A673 (cell line): ENCODE data around the gene TMEM266. TPM values are rescaled to one million over a fixed set of nuclear protein-coding genes. Genes with fewer than 3 reads are reported as not detected.
"Not testable (repeated sequence)": the region's sequence is repeated elsewhere in the genome, so short reads cannot be mapped to it uniquely, and the experiment has no call there.

ENCODE experiments used
- BruUV-seq: library from RNA; stranded (reverse); fragments of 400-500 nt; replicated peaks from 2 replicates; lab custom pipeline; 2021; lab: Mats Ljungman, UMichigan
- CTCF ChIA-PET: fragments of 300-600 bp; sonication (Branson Sonifier 250); formaldehyde crosslinking; loops from one replicate; lab custom pipeline; 2022; ENCODE audit warnings: antibody characterized with exemption; lab: Charles Lee
- POLR2A ChIA-PET: fragments of 300-600 bp; sonication (Branson Sonifier 250); formaldehyde crosslinking; loops from one replicate; lab custom pipeline; 2022; ENCODE audit warnings: antibody characterized with exemption; ENCODE audit not compliant: low non-redundant PET; lab: Charles Lee
- DNase-seq: peaks from one replicate; pipeline ENCODE4 v3.0.0-alpha.2; 2015; ENCODE audit warnings: low spot score
- H3K27ac ChIP-seq: fragments of 200-600 bp; sonication (generic); 2 replicates; pipeline ENCODE4 v1.5.1; 2016; ENCODE audit warnings: mixed run types, low read depth, mild to moderate bottlenecking, mixed read lengths, antibody characterized with exemption, low read length; ENCODE audit not compliant: poor library complexity, severe bottlenecking
- H3K27me3 ChIP-seq: fragments of 200-600 bp; sonication (generic); replicated peaks from 2 replicates; pipeline ENCODE4 v1.6.1; 2017; ENCODE audit warnings: mixed run types, low read depth, mild to moderate bottlenecking, mixed read lengths, antibody characterized with exemption, low read length; ENCODE audit not compliant: insufficient read depth, poor library complexity
- H3K36me3 ChIP-seq: fragments of 200-600 bp; sonication (generic); 2 replicates; pipeline ENCODE4 v1.6.1; 2016; ENCODE audit warnings: mixed run types, mild to moderate bottlenecking, mixed read lengths, antibody characterized with exemption, low read length; ENCODE audit not compliant: insufficient read depth, poor library complexity, severe bottlenecking
- H3K4me1 ChIP-seq: fragments of 200-600 bp; sonication (generic); 2 replicates; pipeline ENCODE4 v1.6.1; 2017; ENCODE audit warnings: mixed run types, mild to moderate bottlenecking, mixed read lengths, antibody characterized with exemption, low read length; ENCODE audit not compliant: insufficient read depth, poor library complexity, severe bottlenecking
- H3K4me3 ChIP-seq: fragments of 200-600 bp; sonication (generic); 2 replicates; pipeline ENCODE4 v1.5.1; 2016; ENCODE audit warnings: low read depth, mixed run types, mild to moderate bottlenecking, mixed read lengths, low read length; ENCODE audit not compliant: poor library complexity, severe bottlenecking
- H3K9me3 ChIP-seq: fragments of 200-600 bp; sonication (generic); 2 replicates; pipeline ENCODE4 v1.6.1; 2016; ENCODE audit warnings: mixed run types, low read depth, mild to moderate bottlenecking, mixed read lengths, antibody characterized with exemption, low read length; ENCODE audit not compliant: poor library complexity, severe bottlenecking
- EZH2 ChIP-seq: fragments of 200-600 bp; sonication (generic); IDR thresholded peaks from 2 replicates; pipeline ENCODE4 v1.6.1; 2017; ENCODE audit warnings: borderline replicate concordance, low read depth, mild to moderate bottlenecking, mixed read lengths, antibody characterized with exemption, low read length; ENCODE audit not compliant: poor library complexity, severe bottlenecking
- intact Hi-C: fragments of 100-400 bp; cut with micrococcal nuclease; formaldehyde crosslinking; loops from one replicate; pipeline ENCODE4 v1.10.0; 2022; ENCODE audit not compliant: unreplicated experiment
- total RNA-seq: library from RNA; stranded (reverse); gene quantifications from 2 replicates; pipeline ENCODE4 v1.2.3, GENCODE V29; 2021
- TF ChIP-seq, protein P1 (sequence below): fragments of 300-800, 200-600 bp; sonication (generic); conservative IDR thresholded peaks from 2 replicates; pipeline ENCODE4 v1.5.1; 2017; ENCODE audit warnings: low read depth, mild to moderate bottlenecking, antibody characterized with exemption, low read length, moderate library complexity, mixed read lengths

TMEM266 gene
- total RNA-seq, 1 experiment from 2014 or later: not detected

DNA sequence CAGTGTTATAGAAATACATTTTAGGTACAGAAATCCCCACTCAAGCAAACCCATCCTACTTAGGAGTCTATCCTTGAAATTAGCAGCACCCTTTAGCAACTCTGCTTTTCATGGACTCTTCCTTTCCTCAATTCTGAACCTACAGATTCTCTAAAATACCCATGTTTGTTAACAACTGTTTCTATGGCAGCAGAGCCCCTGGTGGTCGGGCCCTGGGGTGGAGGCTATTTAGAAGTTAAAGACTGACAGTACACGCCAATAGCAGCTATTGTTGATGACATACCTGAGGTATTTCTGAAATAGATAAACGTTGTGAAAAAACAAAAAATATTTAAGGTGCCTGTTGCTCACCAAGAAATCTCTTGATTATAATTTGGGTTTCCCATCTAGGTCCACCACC lies 24.2 kb upstream of the TMEM266 start:
- Histone ChIP-seq H3K36me3 (no peaks in the 10 kb centered on the region), H3K9me3 (no peaks in the 10 kb centered on the region), H3K4me3 (no peak overlapping the region), H3K27me3 (no peaks in the 10 kb centered on the region), H3K4me1 (no peaks in the 10 kb centered on the region), H3K27ac (no peak overlapping the region)
- intact Hi-C loops: no loop called here
- POLR2A ChIA-PET: no interaction called here
- CTCF ChIA-PET: no interaction called here
- TF ChIP-seq EZH2: no peak
- TF ChIP-seq, protein P1, sequence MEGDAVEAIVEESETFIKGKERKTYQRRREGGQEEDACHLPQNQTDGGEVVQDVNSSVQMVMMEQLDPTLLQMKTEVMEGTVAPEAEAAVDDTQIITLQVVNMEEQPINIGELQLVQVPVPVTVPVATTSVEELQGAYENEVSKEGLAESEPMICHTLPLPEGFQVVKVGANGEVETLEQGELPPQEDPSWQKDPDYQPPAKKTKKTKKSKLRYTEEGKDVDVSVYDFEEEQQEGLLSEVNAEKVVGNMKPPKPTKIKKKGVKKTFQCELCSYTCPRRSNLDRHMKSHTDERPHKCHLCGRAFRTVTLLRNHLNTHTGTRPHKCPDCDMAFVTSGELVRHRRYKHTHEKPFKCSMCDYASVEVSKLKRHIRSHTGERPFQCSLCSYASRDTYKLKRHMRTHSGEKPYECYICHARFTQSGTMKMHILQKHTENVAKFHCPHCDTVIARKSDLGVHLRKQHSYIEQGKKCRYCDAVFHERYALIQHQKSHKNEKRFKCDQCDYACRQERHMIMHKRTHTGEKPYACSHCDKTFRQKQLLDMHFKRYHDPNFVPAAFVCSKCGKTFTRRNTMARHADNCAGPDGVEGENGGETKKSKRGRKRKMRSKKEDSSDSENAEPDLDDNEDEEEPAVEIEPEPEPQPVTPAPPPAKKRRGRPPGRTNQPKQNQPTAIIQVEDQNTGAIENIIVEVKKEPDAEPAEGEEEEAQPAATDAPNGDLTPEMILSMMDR: no peak
- DNase-seq: no peak
- BruUV-seq: no TSS peak

DNA sequence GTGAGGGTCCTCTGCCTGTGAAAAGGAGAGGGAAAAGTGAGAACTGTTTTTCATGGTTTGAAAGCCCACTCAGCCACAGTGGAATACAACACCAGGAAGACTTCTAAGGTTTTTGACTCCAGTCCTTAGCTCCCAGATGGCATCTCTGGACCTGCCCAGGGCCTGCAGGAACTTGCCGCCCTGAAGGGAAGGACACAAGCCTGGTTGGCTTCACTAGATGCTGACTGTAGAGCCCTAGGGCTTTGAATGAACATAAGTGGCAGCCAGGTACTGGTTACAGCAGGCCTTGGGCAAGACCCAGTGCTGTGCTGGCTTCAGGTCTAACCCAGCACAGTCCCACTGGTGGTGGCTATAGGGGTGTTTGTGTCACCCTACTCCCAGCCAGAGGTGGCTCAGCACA lies 21.3 kb upstream of the TMEM266 start:
- Histone ChIP-seq H3K27ac (no peak overlapping the region), H3K4me1 (no peaks in the 10 kb centered on the region), H3K9me3 (no peaks in the 10 kb centered on the region), H3K4me3 (no peak overlapping the region), H3K27me3 (no peaks in the 10 kb centered on the region), H3K36me3 (no peaks in the 10 kb centered on the region)
- POLR2A ChIA-PET: no interaction called here
- intact Hi-C loops: no loop called here
- no peak for DNase-seq
- no peak for TF ChIP-seq EZH2
- TF ChIP-seq, protein P1: no peak
- CTCF ChIA-PET: no interaction called here
- BruUV-seq: no TSS peak

DNA sequence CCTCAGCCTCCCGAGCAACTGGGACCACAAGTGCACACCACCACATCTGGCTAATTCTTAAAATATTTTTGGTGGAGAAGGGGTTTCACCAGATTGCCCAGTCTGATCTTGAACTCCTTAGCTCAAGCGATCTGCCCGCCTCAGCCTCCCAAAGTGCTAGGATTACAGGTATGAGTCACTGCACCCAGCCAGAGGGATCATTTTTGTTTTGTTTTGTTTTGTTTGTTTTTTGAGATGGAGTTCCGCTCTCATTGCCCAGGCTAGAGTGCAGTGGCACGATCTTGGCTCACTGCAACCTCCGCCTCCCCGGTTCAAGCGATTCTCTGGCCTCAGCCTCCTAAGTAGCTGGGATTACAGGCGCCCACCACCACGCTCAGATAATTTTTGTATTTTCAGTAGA lies 5.6 kb upstream of the TMEM266 start:
- H3K4me1 ChIP-seq, H3K9me3 ChIP-seq, DNase-seq, H3K27ac ChIP-seq, BruUV-seq, H3K36me3 ChIP-seq, intact Hi-C loops, H3K4me3 ChIP-seq, POLR2A ChIA-PET, CTCF ChIA-PET: not testable (repeated sequence)
- H3K27me3 ChIP-seq: peaks cover 11% of the 10 kb centered on the region

DNA sequence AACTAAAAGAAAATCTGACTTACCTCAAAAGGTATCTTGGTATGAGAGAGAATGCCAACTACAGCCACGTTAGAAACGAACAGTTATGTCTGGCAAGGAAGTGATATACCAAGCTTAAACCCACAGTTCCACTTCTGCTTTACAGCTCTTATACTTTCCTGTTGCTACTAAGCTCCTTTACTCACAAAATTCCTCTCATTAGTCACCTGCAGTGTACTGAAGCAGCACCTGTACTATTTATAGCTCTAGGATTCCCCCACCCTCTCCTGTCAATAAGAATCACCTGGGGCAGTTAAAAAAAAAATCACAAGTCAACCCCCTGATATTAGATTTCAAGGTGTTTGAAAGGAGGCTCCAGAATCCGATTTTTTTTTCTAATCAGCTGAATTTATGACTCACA lies 2.9 kb upstream of the TMEM266 start:
- ChIA-PET POLR2A (no interaction called here), CTCF (interaction anchor here (0.6 to 1.4 kb wide), 2 partner anchors 83 kb away, joined by 4 to 7 read pairs; no protein-coding TSS in a partner anchor)
- H3K4me1 ChIP-seq: peaks cover 6% of the 10 kb centered on the region
- no peak for DNase-seq
- no peak overlapping the region for H3K27ac ChIP-seq
- no peaks in the 10 kb centered on the region for H3K36me3 ChIP-seq
- intact Hi-C loops: no loop called here
- peaks cover 32% of the 10 kb centered on the region for H3K27me3 ChIP-seq
- H3K4me3 ChIP-seq: peak overlapping the region; percentile 14
- TF ChIP-seq, protein P1: no peak
- TF ChIP-seq EZH2: no peak
- no TSS peak for BruUV-seq
- no peaks in the 10 kb centered on the region for H3K9me3 ChIP-seq
